Measurements from ENCODE around the gene PLA2G2F. TPM values are rescaled to one million over a fixed set of nuclear protein-coding genes. Genes with fewer than 3 reads are reported as not detected.

PLA2G2F gene
- total and polyA plus RNA-seq, 9 of the 15 experiments (the other 6 are each of a cell fraction or from before 2014, with no cell fraction given), result not detected

- TF ChIP-seq VEZF1 (CRISPR knock-in tag; IDR thresholded peaks at IDR 0.05) (no peak), U2AF1 (optimal IDR thresholded peaks at IDR 0.05; ENCODE audit: low read depth, low read length) (no peak), ZMIZ1 (IDR thresholded peaks at IDR 0.05; ENCODE audit: low read depth in 2 of 2, low read length in 2 of 2) (no peak), ETV6 (IDR thresholded peaks at IDR 0.05; ENCODE audit: borderline replicate concordance in 1 of 2, low read depth in 2 of 2, low read length in 1 of 2) (no peak; a peak in 1 of 4 replicates), ETV6 (CRISPR knock-in tag; IDR thresholded peaks at IDR 0.05; ENCODE audit: borderline replicate concordance) (no peak), TEAD4 (IDR thresholded peaks at IDR 0.05; ENCODE audit: low read length) (no peak), TEAD4 (CRISPR knock-in tag; IDR thresholded peaks at IDR 0.05; ENCODE audit: borderline replicate concordance) (peak; percentile 65; the same call in 1 of the 2 replicates), ZBED1 (IDR thresholded peaks at IDR 0.05) (no peak), KLF1 (tag; IDR thresholded peaks at IDR 0.05) (no peak), UBTF (IDR thresholded peaks at IDR 0.05; ENCODE audit: borderline replicate concordance in 1 of 2, low read depth in 2 of 2, low read length in 2 of 2) (no peak), ZNF165 (CRISPR knock-in tag; IDR thresholded peaks at IDR 0.05; ENCODE audit: borderline replicate concordance) (no peak), NR2C2 (CRISPR knock-in tag; IDR thresholded peaks at IDR 0.05) (peak; percentile 65; the same call in 1 of the 2 replicates), NR2C2 (tag; IDR thresholded peaks at IDR 0.05) (no peak), HNRNPH1 (optimal IDR thresholded peaks at IDR 0.05; ENCODE audit: low read depth, low read length) (no peak), SRSF9 (IDR thresholded peaks at IDR 0.05; ENCODE audit: borderline replicate concordance, low read depth, low read length) (no peak), MAFK (IDR thresholded peaks at IDR 0.05; ENCODE audit: low read length) (no peak), FOXM1 (IDR thresholded peaks at IDR 0.05; ENCODE audit: low read depth) (no peak), FOXM1 (CRISPR knock-in tag; IDR thresholded peaks at IDR 0.05; ENCODE audit: low read depth) (no peak), TSC22D4 (tag; IDR thresholded peaks at IDR 0.05) (no peak), CHD2 (IDR thresholded peaks at IDR 0.05; ENCODE audit: low read depth, low read length) (no peak), EGR1 (conservative IDR thresholded peaks at IDR 0.05) (no peak)
- TF ChIP-seq, protein P1, sequence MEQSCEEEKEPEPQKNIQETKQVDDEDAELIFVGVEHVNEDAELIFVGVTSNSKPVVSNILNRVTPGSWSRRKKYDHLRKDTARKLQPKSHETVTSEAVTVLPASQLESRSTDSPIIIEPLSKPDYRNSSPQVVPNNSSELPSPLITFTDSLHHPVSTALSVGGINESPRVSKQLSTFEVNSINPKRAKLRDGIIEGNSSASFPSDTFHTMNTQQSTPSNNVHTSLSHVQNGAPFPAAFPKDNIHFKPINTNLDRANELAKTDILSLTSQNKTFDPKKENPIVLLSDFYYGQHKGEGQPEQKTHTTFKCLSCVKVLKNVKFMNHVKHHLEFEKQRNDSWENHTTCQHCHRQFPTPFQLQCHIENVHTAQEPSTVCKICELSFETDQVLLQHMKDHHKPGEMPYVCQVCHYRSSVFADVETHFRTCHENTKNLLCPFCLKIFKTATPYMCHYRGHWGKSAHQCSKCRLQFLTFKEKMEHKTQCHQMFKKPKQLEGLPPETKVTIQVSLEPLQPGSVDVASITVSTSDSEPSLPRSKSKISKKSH (CRISPR knock-in tag; IDR thresholded peaks at IDR 0.05), result no peak
Observed at GRCh38 chr1:20165522-20165951, 26.4 kb downstream of the PLA2G2F start (continued).

Data from K562 (cell line).